ENCODE data around the gene RCN1.

DNA sequence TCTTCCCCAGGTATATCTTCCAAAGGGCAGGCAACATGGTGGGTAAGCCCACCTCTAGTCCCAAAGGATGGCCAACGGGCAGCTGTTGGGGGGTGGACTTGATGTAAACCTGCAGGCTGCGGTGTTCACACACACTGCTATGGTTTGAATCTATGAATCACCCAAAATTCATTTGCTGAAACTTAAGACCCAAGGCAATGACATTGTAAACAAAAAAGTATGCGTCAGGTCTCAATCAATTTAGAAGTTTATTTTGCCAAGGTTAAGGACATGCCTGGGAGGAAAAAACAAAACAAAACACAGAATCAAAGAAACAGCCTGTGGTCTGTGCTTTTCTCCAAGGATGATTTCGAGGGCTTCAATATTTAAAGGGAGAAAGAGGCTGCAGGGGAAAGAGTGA, 18.3 kb downstream of the RCN1 start:
- TF ChIP-seq, protein P1, sequence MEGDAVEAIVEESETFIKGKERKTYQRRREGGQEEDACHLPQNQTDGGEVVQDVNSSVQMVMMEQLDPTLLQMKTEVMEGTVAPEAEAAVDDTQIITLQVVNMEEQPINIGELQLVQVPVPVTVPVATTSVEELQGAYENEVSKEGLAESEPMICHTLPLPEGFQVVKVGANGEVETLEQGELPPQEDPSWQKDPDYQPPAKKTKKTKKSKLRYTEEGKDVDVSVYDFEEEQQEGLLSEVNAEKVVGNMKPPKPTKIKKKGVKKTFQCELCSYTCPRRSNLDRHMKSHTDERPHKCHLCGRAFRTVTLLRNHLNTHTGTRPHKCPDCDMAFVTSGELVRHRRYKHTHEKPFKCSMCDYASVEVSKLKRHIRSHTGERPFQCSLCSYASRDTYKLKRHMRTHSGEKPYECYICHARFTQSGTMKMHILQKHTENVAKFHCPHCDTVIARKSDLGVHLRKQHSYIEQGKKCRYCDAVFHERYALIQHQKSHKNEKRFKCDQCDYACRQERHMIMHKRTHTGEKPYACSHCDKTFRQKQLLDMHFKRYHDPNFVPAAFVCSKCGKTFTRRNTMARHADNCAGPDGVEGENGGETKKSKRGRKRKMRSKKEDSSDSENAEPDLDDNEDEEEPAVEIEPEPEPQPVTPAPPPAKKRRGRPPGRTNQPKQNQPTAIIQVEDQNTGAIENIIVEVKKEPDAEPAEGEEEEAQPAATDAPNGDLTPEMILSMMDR (IDR thresholded peaks at IDR 0.05): no peak
- TF ChIP-seq POLR2A (IDR thresholded peaks at IDR 0.05): no peak
